Sigmoid colon (tissue), 4 donors: Measurements from ENCODE around the gene ARF1.

ENCODE experiments used
- EP300 ChIP-seq, 4 donors: sonication (generic); formaldehyde crosslinking; IDR thresholded peaks; one replicate each; pipeline ENCODE4 v1.6.1; 2017; ENCODE audit warnings: antibody characterized with exemption in 4 of 4
- POLR2A ChIP-seq, 2 donors: fragments of 450-650 bp; IDR thresholded peaks; one replicate each; pipeline ENCODE4 v1.6.1; 2016; ENCODE audit warnings: antibody characterized with exemption in 2 of 2, mild to moderate bottlenecking in 2 of 2, moderate library complexity in 2 of 2
- POLR2AphosphoS5 ChIP-seq, 4 donors: sonication (generic); formaldehyde crosslinking; IDR thresholded peaks; one replicate each; pipeline ENCODE4 v1.6.1; 2017; ENCODE audit warnings: antibody characterized with exemption in 4 of 4
- TF ChIP-seq, protein P1 (sequence below), 4 experiments: fragments of 450-650 bp in 3 of 4; fragments of 200-600 bp in 1 of 4; IDR thresholded peaks; one replicate each; pipeline ENCODE4 v1.5.1; 2016 to 2019; ENCODE audit warnings: antibody characterized with exemption in 4 of 4, mild to moderate bottlenecking in 3 of 4, moderate library complexity in 2 of 4

- TF ChIP-seq POLR2AphosphoS5 (IDR thresholded peaks at IDR 0.05) = no peak
- TF ChIP-seq POLR2A (IDR thresholded peaks at IDR 0.05) = no peak
- TF ChIP-seq, protein P1, sequence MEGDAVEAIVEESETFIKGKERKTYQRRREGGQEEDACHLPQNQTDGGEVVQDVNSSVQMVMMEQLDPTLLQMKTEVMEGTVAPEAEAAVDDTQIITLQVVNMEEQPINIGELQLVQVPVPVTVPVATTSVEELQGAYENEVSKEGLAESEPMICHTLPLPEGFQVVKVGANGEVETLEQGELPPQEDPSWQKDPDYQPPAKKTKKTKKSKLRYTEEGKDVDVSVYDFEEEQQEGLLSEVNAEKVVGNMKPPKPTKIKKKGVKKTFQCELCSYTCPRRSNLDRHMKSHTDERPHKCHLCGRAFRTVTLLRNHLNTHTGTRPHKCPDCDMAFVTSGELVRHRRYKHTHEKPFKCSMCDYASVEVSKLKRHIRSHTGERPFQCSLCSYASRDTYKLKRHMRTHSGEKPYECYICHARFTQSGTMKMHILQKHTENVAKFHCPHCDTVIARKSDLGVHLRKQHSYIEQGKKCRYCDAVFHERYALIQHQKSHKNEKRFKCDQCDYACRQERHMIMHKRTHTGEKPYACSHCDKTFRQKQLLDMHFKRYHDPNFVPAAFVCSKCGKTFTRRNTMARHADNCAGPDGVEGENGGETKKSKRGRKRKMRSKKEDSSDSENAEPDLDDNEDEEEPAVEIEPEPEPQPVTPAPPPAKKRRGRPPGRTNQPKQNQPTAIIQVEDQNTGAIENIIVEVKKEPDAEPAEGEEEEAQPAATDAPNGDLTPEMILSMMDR (IDR thresholded peaks at IDR 0.05) = no peak
- no peak for TF ChIP-seq EP300 (IDR thresholded peaks at IDR 0.05)
Measured at GRCh38 chr1:228058172-228058948, 24.1 kb upstream of the ARF1 start.
